ENCODE results near the gene SH3GLB1. TPM values are rescaled to one million over a fixed set of nuclear protein-coding genes. Genes with fewer than 3 reads are reported as not detected.

Gene SH3GLB1
- total RNA-seq, 1 experiment from 2014 or later: 45.9 TPM

DNA sequence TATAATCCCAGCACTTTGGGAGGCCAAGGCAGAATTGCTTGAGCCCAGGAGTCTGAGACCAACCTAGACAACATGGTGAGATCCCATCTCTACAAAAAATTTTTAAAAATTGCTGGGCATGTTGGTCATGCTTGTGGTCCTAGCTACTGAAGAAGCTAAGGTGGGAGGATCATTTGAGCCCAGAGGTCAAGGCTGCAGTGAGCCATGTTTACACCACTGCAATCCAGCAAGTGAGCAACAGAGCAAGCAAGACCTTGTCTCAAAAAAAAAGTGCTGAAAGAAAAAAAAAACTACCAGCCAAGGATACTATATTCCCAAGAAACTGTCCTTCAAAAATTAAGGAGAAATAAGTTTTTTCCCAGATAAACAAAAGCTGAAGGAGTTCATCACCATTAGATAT lies 78.1 kb downstream of the SH3GLB1 start:
- Histone ChIP-seq H3K27me3 (replicated peaks; ENCODE audit: insufficient read depth, low read depth, low read length, poor library complexity) (no peaks in the 10 kb centered on the region), H3K36me3 (ENCODE audit: insufficient read depth, low read length, poor library complexity, severe bottlenecking) (no peaks in the 10 kb centered on the region), H3K9me3 (ENCODE audit: low read depth, low read length, poor library complexity, severe bottlenecking) (peaks cover 4% of the 10 kb centered on the region), H3K27ac (ENCODE audit: low read depth, low read length, poor library complexity, severe bottlenecking) (no peak overlapping the region), H3K4me3 (ENCODE audit: low read depth, low read length, poor library complexity, severe bottlenecking) (no peak overlapping the region), H3K4me1 (ENCODE audit: insufficient read depth, low read length, poor library complexity, severe bottlenecking) (no peaks in the 10 kb centered on the region)
- no TSS peak for BruUV-seq (replicated peaks)
- POLR2A ChIA-PET (ENCODE audit: low non-redundant PET): no interaction called here
- CTCF ChIA-PET: no interaction called here
- intact Hi-C loops (cut with micrococcal nuclease; ENCODE audit: unreplicated experiment): no loop called here
- no peak for DNase-seq (ENCODE audit: low spot score)
- no peak for TF ChIP-seq EZH2 (IDR thresholded peaks at IDR 0.05; ENCODE audit: borderline replicate concordance, low read depth, low read length, poor library complexity, severe bottlenecking)
- TF ChIP-seq, protein P1, sequence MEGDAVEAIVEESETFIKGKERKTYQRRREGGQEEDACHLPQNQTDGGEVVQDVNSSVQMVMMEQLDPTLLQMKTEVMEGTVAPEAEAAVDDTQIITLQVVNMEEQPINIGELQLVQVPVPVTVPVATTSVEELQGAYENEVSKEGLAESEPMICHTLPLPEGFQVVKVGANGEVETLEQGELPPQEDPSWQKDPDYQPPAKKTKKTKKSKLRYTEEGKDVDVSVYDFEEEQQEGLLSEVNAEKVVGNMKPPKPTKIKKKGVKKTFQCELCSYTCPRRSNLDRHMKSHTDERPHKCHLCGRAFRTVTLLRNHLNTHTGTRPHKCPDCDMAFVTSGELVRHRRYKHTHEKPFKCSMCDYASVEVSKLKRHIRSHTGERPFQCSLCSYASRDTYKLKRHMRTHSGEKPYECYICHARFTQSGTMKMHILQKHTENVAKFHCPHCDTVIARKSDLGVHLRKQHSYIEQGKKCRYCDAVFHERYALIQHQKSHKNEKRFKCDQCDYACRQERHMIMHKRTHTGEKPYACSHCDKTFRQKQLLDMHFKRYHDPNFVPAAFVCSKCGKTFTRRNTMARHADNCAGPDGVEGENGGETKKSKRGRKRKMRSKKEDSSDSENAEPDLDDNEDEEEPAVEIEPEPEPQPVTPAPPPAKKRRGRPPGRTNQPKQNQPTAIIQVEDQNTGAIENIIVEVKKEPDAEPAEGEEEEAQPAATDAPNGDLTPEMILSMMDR (conservative IDR thresholded peaks at IDR 0.05; ENCODE audit: low read depth, low read length): no peak

DNA sequence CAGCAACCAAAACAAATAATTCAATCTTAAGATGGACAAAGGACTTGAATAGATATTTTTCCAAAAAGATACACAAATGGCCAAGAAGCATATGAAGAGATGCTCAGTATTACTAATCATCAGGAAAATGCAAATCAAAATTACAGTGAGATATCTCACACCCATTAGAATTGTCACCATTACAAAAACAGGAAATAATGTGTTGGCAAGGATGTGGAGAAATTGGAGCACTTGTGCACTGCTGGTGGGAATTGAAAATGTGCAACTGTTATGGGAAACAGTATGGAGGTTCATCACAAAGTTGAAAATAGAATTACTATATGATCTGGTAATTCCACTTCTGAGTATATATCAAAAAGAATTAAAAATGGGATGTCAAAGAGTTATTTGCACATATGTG lies 83.2 kb downstream of the SH3GLB1 start:
- H3K4me1 ChIP-seq (ENCODE audit: insufficient read depth, low read length, poor library complexity, severe bottlenecking): no peaks in the 10 kb centered on the region
- no TSS peak for BruUV-seq (replicated peaks)
- ChIA-PET POLR2A (ENCODE audit: low non-redundant PET) (no interaction called here), CTCF (no interaction called here)
- no peak overlapping the region for H3K4me3 ChIP-seq (ENCODE audit: low read depth, low read length, poor library complexity, severe bottlenecking)
- peaks cover 4% of the 10 kb centered on the region for H3K9me3 ChIP-seq (ENCODE audit: low read depth, low read length, poor library complexity, severe bottlenecking)
- H3K36me3 ChIP-seq (ENCODE audit: insufficient read depth, low read length, poor library complexity, severe bottlenecking): no peaks in the 10 kb centered on the region
- no peak for TF ChIP-seq EZH2 (IDR thresholded peaks at IDR 0.05; ENCODE audit: borderline replicate concordance, low read depth, low read length, poor library complexity, severe bottlenecking)
- TF ChIP-seq, protein P1 (conservative IDR thresholded peaks at IDR 0.05; ENCODE audit: low read depth, low read length): no peak
- intact Hi-C loops (cut with micrococcal nuclease; ENCODE audit: unreplicated experiment): no loop called here
- no peak overlapping the region for H3K27ac ChIP-seq (ENCODE audit: low read depth, low read length, poor library complexity, severe bottlenecking)
- DNase-seq (ENCODE audit: low spot score): no peak
- no peaks in the 10 kb centered on the region for H3K27me3 ChIP-seq (replicated peaks; ENCODE audit: insufficient read depth, low read depth, low read length, poor library complexity)

DNA sequence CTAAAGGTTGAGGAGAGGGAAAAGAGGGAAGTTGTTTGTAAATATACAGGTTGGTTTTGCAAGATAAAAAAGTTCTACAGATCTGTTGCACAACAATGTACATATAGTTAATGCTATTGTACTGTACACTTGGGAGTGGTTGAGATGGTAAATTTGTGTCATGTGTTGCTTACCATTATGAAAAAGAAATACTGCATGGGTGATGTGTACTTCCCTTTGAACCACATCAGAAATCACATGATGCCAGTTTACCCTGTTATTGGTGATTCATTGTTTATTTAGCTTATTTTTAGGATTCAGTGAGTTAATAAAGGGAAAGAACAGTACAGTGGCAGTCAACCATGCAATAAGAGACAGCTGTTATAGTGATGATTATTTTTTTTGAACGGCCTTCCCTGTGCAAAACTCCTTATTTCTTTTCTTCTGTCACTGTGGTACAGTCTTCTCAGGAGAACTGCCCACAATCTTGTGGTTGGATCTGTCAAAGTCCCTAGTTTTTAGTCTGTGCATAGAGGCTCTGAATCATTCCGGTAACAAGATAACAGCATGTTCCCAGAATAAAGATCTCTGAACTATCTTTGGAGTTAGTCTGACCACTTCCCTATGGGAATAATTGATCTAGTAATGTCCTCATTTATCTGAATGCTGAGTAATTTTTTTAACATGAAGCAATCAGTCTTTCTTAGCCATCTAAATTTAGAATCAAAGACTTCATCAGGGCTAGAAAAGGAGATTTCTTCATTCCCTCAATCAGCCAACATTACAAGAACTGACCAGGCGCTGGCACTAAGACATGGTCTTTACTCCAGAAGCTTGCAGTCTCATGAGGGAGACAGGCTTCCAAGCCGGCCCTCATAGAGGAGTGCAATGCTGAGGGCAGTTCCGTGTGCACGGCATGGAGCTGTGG lies 84.2 kb downstream of the SH3GLB1 start:
- no peak for DNase-seq (ENCODE audit: low spot score)
- Histone ChIP-seq H3K27me3 (replicated peaks; ENCODE audit: insufficient read depth, low read depth, low read length, poor library complexity) (no peaks in the 10 kb centered on the region), H3K9me3 (ENCODE audit: low read depth, low read length, poor library complexity, severe bottlenecking) (peaks cover 4% of the 10 kb centered on the region), H3K27ac (ENCODE audit: low read depth, low read length, poor library complexity, severe bottlenecking) (no peak overlapping the region), H3K4me3 (ENCODE audit: low read depth, low read length, poor library complexity, severe bottlenecking) (no peak overlapping the region), H3K4me1 (ENCODE audit: insufficient read depth, low read length, poor library complexity, severe bottlenecking) (no peaks in the 10 kb centered on the region), H3K36me3 (ENCODE audit: insufficient read depth, low read length, poor library complexity, severe bottlenecking) (no peaks in the 10 kb centered on the region)
- ChIA-PET POLR2A (ENCODE audit: low non-redundant PET) (no interaction called here), CTCF (no interaction called here)
- intact Hi-C loops (cut with micrococcal nuclease; ENCODE audit: unreplicated experiment): no loop called here
- BruUV-seq (replicated peaks): no TSS peak
- TF ChIP-seq EZH2 (IDR thresholded peaks at IDR 0.05; ENCODE audit: borderline replicate concordance, low read depth, low read length, poor library complexity, severe bottlenecking): no peak
- TF ChIP-seq, protein P1 (conservative IDR thresholded peaks at IDR 0.05; ENCODE audit: low read depth, low read length): no peak
